ENCODE results near the gene AHCYL2. TPM values are rescaled to one million over a fixed set of nuclear protein-coding genes. Genes with fewer than 3 reads are reported as not detected.

The AHCYL2 gene
- total RNA-seq, 1 experiment from 2014 or later: 25.6 TPM

- TF ChIP-seq PRDM15 (CRISPR knock-in tag; IDR thresholded peaks at IDR 0.05) (no peak), TEAD1 (CRISPR knock-in tag; IDR thresholded peaks at IDR 0.05) (peak; percentile 68; the same call in 1 of the 2 replicates), SOX15 (CRISPR knock-in tag; IDR thresholded peaks at IDR 0.05) (no peak), FOXK1 (CRISPR knock-in tag; IDR thresholded peaks at IDR 0.05) (peak; percentile 32; the same call in 1 of the 2 replicates), TCF7 (CRISPR knock-in tag; IDR thresholded peaks at IDR 0.05; ENCODE audit: low read depth) (no peak), MXD4 (CRISPR knock-in tag; IDR thresholded peaks at IDR 0.05; ENCODE audit: borderline replicate concordance) (no peak), ZSCAN18 (CRISPR knock-in tag; IDR thresholded peaks at IDR 0.05) (no peak), IRF2 (CRISPR knock-in tag; IDR thresholded peaks at IDR 0.05; ENCODE audit: borderline replicate concordance, low read depth) (no peak), GABPB1 (CRISPR knock-in tag; IDR thresholded peaks at IDR 0.05) (0 out of 2 replicates have a peak, but pooled peaks have one; percentile 54), ZNF232 (CRISPR knock-in tag; IDR thresholded peaks at IDR 0.05) (no peak), CREM (CRISPR knock-in tag; IDR thresholded peaks at IDR 0.05) (no peak), CDX4 (CRISPR knock-in tag; IDR thresholded peaks at IDR 0.05; ENCODE audit: borderline replicate concordance) (no peak), ZNF219 (CRISPR knock-in tag; IDR thresholded peaks at IDR 0.05; ENCODE audit: borderline replicate concordance) (no peak), MYBL2 (CRISPR knock-in tag; IDR thresholded peaks at IDR 0.05) (no peak), ZNF396 (CRISPR knock-in tag; IDR thresholded peaks at IDR 0.05; ENCODE audit: borderline replicate concordance) (no peak), MAX (CRISPR knock-in tag; IDR thresholded peaks at IDR 0.05) (peak; percentile 74), GRHL2 (CRISPR knock-in tag; IDR thresholded peaks at IDR 0.05; ENCODE audit: insufficient replicate concordance, severe bottlenecking) (no peak), RELA (CRISPR knock-in tag; IDR thresholded peaks at IDR 0.05; ENCODE audit: borderline replicate concordance) (no peak), ATF3 (CRISPR knock-in tag; conservative IDR thresholded peaks at IDR 0.05) (no peak), ATF1 (CRISPR knock-in tag; IDR thresholded peaks at IDR 0.05) (no peak), ZNF671 (CRISPR knock-in tag; IDR thresholded peaks at IDR 0.05) (no peak), STAT6 (CRISPR knock-in tag; conservative IDR thresholded peaks at IDR 0.05; ENCODE audit: low read depth) (no peak), USF1 (CRISPR knock-in tag; IDR thresholded peaks at IDR 0.05) (peak; percentile 96), RORB (CRISPR knock-in tag; IDR thresholded peaks at IDR 0.05) (no peak), FOXP4 (CRISPR knock-in tag; IDR thresholded peaks at IDR 0.05) (no peak), ZNF416 (CRISPR knock-in tag; IDR thresholded peaks at IDR 0.05) (no peak), ZBTB21 (CRISPR knock-in tag; IDR thresholded peaks at IDR 0.05; ENCODE audit: borderline replicate concordance) (no peak)
Measured at GRCh38 chr7:129224251-129225205, at the start of gene AHCYL2 (continued).
